ENCODE measurements around the gene TMEM164.
"Not testable (repeated sequence)": the region's sequence is repeated elsewhere in the genome, so short reads cannot be mapped to it uniquely, and the experiment has no call there.

Gene TMEM164

DNA sequence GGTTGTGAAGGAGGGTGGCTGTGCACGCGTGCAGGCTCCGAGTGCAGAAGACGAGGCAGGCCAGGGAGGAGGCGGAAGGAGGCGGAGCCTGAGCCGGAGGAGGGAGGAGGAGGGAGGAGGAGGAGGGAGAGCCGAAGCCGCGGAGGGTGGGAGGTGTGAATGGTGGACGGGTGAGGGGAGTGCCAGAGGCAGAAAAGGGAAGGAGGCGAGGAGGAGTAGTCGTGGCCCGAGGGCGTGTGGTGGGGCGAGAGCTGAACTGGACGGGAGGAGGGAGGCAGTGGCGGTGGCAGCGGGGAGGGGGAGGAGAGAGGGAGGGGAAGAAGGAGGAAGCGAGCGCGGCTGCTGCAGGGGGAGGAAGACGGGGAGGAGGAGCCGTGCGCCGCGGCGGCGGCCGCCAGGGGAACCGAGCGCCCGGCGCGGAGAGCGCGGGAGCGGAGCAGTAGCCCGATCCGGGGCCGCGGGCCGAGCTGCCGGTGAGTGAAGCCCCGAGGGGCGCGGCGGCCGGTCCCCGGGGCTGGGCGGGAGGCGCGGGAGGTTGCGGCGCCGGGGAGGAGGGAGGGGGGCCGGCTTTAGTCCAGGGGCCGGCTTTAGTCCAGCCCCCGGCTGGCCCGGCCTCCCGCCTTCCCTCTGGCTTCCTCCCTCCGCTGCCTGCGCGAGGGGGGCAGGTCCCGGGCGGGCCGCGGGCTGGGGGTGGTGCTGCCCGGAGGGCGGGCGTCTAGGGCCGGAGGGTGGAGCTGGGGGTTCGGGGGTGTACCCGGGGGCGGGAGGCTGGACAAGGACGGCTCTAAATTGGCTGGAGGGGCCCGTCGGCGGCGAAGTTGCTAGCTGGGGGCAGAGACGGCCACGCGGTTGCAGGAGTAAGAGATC lies at the start of gene TMEM164:
Gene TMEM164, plus strand, starts transcription at position 815 of the 867 bp plus-strand sequence. CDS start 661 bp downstream, outside the sequence.
- peak; percentile 93 for DNase-seq

- no peak for DNase-seq
These were observed 48.6 kb upstream of the TMEM164 start for GRCh38 chrX:109954333-109954732.

DNA sequence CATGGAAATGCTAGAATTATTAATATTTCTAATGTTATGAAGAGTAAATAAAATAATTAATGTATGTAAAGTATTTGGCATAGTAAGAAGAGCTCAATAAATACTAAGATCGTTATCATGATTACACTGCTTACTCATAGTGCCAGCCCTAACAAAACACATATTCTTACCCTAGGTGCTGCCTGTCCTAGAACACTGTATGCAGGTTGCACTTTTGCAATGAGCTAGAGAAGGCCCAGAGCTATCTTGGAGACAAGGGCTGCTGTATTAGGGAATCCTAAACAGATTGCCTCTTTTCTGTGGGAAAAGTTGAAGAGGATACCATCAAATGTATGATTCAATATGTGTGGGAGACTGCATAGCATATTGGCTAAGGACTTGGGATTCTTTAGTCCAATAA lies 48.0 kb upstream of the TMEM164 start:
- DNase-seq: no peak

DNA sequence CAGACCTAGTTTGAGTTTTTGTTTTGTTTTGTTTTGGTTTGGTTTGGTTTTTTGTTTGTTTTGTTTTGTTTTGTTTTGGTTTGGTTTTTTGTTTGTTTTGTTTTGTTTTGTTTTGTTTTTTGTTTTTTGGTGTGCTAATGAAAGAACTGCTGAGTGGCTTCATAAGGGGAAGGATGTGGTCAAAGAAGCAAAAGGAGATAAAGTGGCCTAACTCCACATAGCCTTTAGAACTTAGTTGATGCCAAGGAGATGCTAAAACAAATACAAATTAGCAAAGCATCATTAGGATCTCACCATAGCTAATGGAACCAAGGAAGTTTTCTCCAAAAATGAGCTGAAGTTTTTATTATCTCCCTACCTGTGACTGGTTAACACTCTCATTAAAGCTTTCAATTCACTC lies 44.6 kb upstream of the TMEM164 start:
- no peak for DNase-seq

- no peak for DNase-seq
These were observed 43.5 kb upstream of the TMEM164 start for GRCh38 chrX:109959356-109959871.

- DNase-seq: no peak
These were observed 38.5 kb upstream of the TMEM164 start for GRCh38 chrX:109964390-109964789.

DNA sequence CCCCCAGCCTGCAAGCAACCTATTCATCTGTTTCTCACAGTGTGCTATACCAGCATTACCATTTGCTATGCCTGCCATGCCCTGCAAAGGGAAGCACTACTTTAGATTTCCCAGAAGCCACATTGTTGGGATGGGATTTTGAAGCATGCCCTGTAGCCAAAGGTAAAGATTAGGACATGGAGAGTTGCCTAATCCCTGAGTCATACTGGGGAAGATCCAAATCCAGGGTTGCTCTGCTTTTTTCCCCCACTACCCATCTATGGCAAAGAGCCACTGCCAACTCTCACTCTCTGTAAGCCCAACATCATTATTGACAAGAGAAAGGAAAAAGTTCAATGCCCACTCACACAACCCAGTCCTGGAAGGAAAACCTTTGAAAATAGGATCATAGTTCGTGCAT lies 36.7 kb upstream of the TMEM164 start:
- DNase-seq: no peak

- DNase-seq: peak; percentile 6
These were observed 35.8 kb upstream of the TMEM164 start for GRCh38 chrX:109967156-109967555.

- not testable (repeated sequence) for DNase-seq
These were observed 32.1 kb upstream of the TMEM164 start for GRCh38 chrX:109970841-109971240.

- no peak for DNase-seq
These were observed 27.8 kb upstream of the TMEM164 start for GRCh38 chrX:109974906-109975655.

DNA sequence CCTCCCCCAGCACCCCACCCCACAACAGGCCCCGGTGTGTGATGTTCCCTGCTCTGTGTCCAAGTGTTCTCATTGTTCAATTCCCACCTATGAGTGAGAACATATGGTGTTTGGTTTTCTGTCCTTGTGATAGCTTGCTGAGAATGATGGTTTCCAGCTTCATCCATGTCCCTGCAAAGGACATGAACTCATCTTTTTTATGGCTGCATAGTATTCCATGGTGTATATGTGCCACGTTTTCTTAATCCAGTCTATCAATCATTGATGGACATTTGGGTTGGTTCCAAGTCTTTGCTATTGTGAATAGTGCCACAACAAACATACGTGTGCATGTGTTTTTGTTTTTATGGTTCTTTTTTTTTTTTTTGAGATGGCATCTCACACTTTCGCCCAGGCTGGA lies 17.7 kb upstream of the TMEM164 start:
- DNase-seq: not testable (repeated sequence)

- no peak for DNase-seq
These were observed 15.0 kb upstream of the TMEM164 start for GRCh38 chrX:109987884-109988283.

GRCh38 chrX:109990582-109991276 lies 12.2 kb upstream of the TMEM164 start:
- no peak for DNase-seq

DNA sequence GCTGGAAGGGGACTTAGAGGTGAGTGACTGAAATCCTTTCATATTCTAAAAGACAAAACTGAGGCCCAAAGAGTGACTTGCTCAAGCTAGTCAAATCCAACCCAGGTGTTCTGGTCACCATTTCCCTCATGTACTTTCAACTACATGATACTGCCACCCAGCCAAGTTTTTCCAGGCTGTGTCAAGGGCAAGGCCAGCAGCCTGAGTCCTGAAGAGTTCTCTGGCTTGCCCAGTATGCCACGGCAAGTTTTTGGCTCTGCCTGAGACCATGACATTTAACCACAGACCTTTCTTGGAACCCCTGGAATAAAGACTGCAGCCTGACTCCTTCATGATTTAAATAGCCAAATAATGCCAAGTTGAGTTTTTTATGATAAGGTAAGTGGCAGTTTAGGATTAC lies 10.7 kb upstream of the TMEM164 start:
- no peak for DNase-seq

- no peak for DNase-seq
These were observed 7.8 kb upstream of the TMEM164 start for GRCh38 chrX:109995155-109995554.

DNA sequence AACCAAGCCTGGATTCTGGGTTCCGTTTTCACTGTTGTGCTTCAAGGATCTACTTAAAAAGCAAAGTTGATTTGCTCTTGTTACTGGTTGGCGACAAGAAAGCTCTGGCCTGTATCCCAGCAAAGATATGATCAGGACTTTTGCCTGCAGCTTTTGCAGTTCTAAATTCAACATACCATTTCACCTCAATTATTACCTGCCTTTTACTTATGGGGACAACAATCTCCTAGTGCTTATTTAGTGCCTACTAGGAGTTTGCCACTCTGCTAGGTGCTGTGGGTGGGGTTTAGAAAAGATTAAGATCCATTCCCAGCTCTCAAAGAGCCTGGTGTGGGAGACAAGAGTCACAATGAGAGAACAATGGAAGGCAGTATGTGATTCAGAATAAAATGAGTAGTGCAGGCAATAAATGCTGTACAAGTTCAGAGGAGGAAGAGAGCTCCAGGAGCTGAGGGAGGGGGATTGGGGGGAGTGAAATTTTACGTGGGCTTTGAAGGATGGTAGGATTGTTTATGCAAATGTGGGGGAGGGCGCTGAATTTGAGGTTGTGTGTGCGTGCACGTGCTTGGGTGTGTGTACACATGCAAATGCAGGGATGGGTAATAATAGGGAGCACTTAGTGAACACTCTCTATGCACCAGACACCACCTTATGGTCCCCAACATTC lies 5.0 kb upstream of the TMEM164 start:
- no peak for DNase-seq

DNA sequence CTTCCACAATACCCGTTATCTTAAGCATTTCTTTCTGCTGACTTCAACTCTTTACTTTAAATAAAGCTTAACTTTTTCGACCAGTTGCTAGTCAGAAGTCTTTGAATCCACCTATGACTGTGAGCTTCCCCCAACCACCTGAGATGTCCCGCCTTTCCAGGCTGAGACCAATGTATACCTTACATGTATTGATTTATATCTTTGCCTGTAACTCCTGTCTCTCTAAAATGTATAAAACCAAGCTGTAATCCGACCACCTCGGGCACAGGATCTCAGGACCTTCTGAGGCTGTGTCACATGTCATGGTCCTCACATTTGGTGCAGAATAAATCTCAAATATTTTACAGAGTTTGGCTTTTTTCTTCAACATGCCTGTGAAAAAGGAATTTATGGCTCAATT lies 2.9 kb upstream of the TMEM164 start:
- DNase-seq: no peak

DNA sequence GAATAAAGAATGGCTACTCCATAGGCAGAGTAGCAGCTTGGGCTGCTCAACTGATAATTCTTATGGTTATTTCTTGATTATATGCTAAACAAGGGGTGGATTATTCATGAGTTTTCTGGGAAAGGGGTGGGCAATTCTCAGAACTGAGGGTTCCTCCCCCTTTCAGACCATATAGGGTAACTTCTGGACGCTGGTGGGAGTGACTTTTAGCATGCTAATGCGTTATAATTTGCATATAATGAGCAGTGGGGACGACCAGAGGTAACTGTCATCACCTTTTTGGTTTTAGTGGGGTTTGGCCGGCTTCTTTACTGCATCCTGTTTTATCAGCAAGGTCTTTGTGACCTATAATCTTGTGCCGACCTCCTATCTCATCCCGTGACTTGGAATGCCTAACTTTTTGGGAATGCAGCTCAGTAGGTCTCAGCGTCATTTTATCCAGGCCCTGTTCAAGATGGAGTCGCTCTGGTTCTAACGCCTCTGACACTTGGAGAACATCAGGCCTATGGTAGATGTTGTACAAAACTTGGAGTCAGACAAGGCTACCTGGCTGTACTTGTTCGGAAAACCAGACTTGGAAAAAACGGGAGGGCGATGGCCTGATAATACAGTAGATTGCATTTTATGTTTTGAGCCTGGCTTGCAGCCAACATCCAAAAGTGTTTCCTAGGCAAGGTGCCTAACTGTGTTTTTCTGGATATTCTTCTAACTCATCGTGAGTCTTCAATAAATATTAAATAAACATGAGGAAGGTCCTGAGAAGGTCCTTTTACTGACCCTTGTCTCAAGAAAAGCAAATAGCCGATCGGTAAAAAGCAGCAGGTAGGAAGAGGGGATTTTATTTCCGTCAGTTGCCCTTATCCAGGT lies 1.8 kb upstream of the TMEM164 start:
- no peak for DNase-seq

DNA sequence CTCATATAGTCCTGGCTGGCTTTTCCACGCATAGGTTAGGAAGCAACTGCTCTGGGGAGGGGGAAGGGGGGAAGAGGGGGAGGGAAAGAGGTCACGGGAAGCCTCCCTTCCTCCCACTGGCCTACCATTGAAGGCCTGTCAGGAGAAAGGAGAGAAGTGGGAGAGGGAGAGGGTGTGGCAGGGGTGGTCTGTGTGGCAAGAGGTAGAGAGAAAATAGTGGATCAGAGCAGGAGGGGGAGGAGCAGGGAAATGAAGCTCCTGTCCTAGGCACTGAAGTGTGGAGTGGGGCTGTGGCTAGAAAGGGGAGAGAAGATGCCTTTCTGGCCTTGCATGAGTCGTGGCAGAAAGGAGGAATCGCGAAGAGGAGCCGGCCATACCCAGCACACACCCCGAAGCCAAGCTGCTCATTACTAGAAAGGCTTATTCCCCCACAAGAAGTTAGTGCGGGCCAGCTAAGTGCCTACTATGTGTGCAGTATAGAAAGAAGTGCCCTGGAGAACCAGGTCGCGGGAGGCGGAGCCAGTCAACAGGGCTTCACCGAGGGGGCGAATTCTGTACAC lies 1.1 kb upstream of the TMEM164 start:
- no peak for DNase-seq

DNA sequence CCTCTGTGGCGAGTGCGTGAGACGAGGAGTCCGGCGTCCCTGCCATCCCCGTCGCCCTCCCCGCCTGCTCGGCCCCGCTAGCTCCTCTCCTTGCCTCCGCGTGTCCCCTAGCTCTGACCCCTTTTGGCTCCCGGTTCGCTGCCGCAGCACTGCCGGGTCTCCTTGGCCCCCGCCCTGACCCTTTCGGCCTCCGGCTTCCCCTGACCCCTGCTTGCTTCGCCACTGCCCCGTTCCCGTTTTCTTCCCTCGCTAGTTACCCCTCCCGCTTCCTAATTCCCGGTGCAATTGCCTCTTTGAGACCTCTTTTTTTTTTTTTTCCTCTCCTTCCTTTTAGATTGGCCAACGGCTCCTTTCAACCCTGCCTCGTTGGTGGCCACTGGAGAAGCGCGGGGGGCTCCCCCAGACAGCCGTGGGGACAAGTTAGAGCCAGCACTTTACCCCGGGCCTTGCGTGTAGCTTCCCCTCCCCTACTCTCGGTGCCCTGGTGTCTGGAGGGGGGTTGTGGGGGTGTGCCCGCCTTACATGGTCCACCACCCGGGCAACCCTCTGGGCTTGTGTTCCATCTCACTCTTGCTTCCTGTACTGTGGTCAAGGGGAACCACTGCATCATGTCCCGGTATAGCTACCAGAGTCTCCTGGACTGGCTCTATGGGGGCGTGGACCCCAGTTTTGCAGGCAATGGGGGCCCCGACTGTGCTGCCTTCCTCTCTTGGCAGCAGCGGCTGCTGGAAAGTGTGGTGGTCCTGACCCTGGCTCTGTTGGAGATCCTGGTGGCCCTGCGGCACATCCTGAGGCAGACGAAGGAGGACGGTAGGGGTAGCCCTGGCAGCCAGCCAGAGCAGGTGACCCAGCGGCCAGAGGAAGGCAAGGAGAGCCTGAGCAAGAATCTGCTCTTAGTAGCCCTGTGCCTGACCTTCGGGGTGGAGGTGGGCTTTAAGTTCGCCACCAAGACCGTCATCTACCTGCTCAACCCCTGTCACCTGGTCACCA lies 548 bp downstream of the TMEM164 start:
- peak; percentile 68 for DNase-seq
